B cell (primary cell): ENCODE results near the gene ZNF789.

ENCODE experiments used
- EZH2 ChIP-seq: IDR thresholded peaks from 2 replicates; pipeline ENCODE4 v1.6.1; 2012; ENCODE audit warnings: borderline replicate concordance, low read depth, mild to moderate bottlenecking, moderate library complexity, low read length; ENCODE audit not compliant: insufficient read depth, poor library complexity, severe bottlenecking
- TF ChIP-seq, protein P1 (sequence below): fragments of 200-600 bp; IDR thresholded peaks from one replicate; pipeline ENCODE4 v1.8.0; 2022; ENCODE audit warnings: antibody characterized with exemption, mild to moderate bottlenecking

DNA sequence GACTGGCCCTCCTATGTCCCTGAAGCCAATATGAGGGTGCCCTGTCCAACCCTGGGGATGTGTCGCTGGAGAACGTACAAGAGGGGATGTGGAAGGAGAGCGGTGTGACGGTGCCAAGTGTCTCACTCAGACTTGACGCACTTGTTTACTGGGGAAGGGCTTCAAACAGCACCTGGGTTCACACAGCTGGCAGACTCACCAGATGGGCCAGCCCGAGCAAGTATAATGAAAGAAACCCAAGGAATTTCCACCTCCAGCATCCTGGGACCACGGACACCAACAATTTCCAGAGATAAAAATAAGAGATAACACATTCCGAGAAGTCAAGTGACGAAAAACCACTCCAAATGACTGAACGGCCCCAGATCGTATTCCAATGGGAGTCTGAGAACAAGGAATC is 12.0 kb upstream of the ZNF789 start:
- TF ChIP-seq, protein P1, sequence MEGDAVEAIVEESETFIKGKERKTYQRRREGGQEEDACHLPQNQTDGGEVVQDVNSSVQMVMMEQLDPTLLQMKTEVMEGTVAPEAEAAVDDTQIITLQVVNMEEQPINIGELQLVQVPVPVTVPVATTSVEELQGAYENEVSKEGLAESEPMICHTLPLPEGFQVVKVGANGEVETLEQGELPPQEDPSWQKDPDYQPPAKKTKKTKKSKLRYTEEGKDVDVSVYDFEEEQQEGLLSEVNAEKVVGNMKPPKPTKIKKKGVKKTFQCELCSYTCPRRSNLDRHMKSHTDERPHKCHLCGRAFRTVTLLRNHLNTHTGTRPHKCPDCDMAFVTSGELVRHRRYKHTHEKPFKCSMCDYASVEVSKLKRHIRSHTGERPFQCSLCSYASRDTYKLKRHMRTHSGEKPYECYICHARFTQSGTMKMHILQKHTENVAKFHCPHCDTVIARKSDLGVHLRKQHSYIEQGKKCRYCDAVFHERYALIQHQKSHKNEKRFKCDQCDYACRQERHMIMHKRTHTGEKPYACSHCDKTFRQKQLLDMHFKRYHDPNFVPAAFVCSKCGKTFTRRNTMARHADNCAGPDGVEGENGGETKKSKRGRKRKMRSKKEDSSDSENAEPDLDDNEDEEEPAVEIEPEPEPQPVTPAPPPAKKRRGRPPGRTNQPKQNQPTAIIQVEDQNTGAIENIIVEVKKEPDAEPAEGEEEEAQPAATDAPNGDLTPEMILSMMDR, result no peak
- TF ChIP-seq EZH2, result no peak
